PC-9 (cell line): ENCODE data around the gene NUDCD3. TPM values are rescaled to one million over a fixed set of nuclear protein-coding genes. Genes with fewer than 3 reads are reported as not detected.

ENCODE experiments used
- BruUV-seq: library from RNA; stranded (reverse); fragments of 400-500 nt; replicated peaks from 2 replicates; lab custom pipeline; 2021; lab: Mats Ljungman, UMichigan
- CTCF ChIA-PET: fragments of 300-600 bp; sonication (Branson Sonifier 250); formaldehyde crosslinking; loops from one replicate; lab custom pipeline; 2022; ENCODE audit warnings: antibody characterized with exemption; lab: Charles Lee
- POLR2A ChIA-PET: fragments of 300-600 bp; sonication (Branson Sonifier 250); formaldehyde crosslinking; loops from one replicate; lab custom pipeline; 2022; ENCODE audit warnings: antibody characterized with exemption; ENCODE audit not compliant: unreplicated experiment; lab: Charles Lee
- DNase-seq, 2 experiments: peaks; one replicate each; pipeline versions ENCODE4 v3.0.0 to v3.0.0-alpha.2; 2015 to 2022; ENCODE audit warnings: mixed read lengths in 1 of 2
- H2AFZ ChIP-seq: fragments of 200-600 bp; sonication (generic); 2 replicates; pipeline ENCODE4 v1.8.1; 2017; ENCODE audit warnings: antibody characterized with exemption
- H3F3A ChIP-seq: fragments of 200-600 bp; sonication (generic); 2 replicates; pipeline ENCODE4 v1.8.1; 2017; ENCODE audit warnings: antibody characterized with exemption, mild to moderate bottlenecking, low read depth; ENCODE audit not compliant: insufficient read depth
- H3K27ac ChIP-seq: fragments of 200-600 bp; sonication (generic); 2 replicates; pipeline ENCODE4 v1.6.1; 2016; ENCODE audit warnings: mixed run types
- H3K27me3 ChIP-seq: fragments of 200-600 bp; sonication (generic); 2 replicates; pipeline ENCODE4 v1.6.1; 2016; ENCODE audit warnings: low read depth, mixed run types; ENCODE audit not compliant: insufficient read depth
- H3K36me3 ChIP-seq: fragments of 200-600 bp; sonication (generic); 2 replicates; pipeline ENCODE4 v1.6.1; 2016; ENCODE audit warnings: low read depth, mixed run types
- H3K4me1 ChIP-seq: fragments of 200-600 bp; sonication (generic); replicated peaks from 2 replicates; pipeline ENCODE4 v1.6.1; 2016; ENCODE audit warnings: mixed run types; ENCODE audit not compliant: insufficient read depth
- H3K4me2 ChIP-seq: fragments of 200-600 bp; sonication (generic); 2 replicates; pipeline ENCODE4 v1.6.1; 2017; ENCODE audit warnings: mixed run types
- H3K4me3 ChIP-seq: fragments of 200-600 bp; sonication (generic); 2 replicates; pipeline ENCODE4 v1.6.1; 2016; ENCODE audit warnings: mixed run types
- H3K79me2 ChIP-seq: fragments of 200-600 bp; sonication (generic); 2 replicates; pipeline ENCODE4 v1.6.1; 2017; ENCODE audit warnings: low read depth, mixed run types
- H3K9me2 ChIP-seq: fragments of 200-600 bp; sonication (generic); 2 replicates; pipeline ENCODE4 v1.8.1; 2017; ENCODE audit warnings: mild to moderate bottlenecking; ENCODE audit not compliant: insufficient read depth
- H3K9me3 ChIP-seq: fragments of 200-600 bp; sonication (generic); 2 replicates; pipeline ENCODE4 v1.8.1; 2016; ENCODE audit warnings: low read depth; ENCODE audit not compliant: insufficient read depth
- H4K20me1 ChIP-seq: fragments of 200-600 bp; sonication (generic); 2 replicates; pipeline ENCODE4 v1.8.1; 2017; ENCODE audit not compliant: insufficient read depth
- CTCF ChIP-seq: fragments of 200-600 bp; sonication (generic); conservative IDR thresholded peaks from 2 replicates; pipeline ENCODE4 v1.6.1; 2017; ENCODE audit warnings: mixed run types, antibody characterized with exemption, mild to moderate bottlenecking, moderate library complexity
- EZH2 ChIP-seq: fragments of 200-600 bp; sonication (generic); IDR thresholded peaks from 2 replicates; pipeline ENCODE4 v1.8.0; 2017; ENCODE audit warnings: antibody characterized with exemption, low read depth
- intact Hi-C: fragments of 100-400 bp; cut with micrococcal nuclease; formaldehyde crosslinking; loops from one replicate; pipeline ENCODE4 v1.10.0; 2022; ENCODE audit not compliant: unreplicated experiment
- total RNA-seq: library from RNA; stranded (reverse); gene quantifications from 2 replicates; pipeline ENCODE4 v1.2.3, GENCODE V29; 2021

NUDCD3 gene
- total RNA-seq, 1 experiment from 2014 or later = 149 TPM

DNA sequence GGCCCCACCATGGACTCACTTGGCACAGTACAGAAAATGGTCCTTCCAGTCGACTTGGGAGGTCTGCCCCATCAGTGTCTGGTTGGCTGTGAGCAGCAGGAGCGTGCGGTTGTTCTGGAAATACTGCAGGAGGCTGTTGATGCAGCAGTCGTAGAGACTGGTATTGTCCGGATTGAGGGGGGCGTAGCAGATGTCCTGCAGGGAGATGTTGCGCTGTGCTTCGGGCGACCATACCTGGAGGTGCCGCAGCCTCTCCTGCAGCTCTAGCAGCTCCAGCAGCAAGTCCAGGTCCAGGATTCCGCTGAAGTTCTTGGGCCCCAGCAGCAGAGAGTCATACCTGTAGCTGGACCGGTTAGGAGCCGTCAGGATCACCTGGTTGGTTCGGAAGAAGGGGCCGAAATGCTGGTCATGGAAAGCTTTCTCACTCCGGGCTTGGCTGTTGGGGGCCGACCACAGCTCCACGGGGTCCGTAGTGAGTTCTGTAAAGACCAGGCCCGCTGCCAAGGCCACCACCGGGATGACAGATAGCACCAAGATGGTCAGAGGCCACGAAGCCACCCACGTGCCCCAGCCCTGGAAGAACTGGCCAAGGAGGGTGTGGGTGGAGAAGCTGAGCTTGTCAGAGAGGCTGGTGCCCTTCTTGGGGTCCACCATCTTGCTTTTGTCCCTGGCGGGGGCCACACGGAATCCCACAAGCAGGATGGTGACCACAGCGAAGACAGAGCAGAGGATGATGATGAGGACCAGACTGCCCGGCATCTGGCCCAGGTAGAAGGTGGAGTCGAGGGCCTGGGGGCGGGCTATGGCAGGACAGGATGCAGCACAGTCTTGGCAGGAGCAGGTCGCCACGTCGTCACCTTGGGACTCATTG, 48.6 kb upstream of the NUDCD3 start:
- ChIA-PET CTCF (no interaction called here), POLR2A (no interaction called here)
- Histone ChIP-seq H2AFZ (no peak overlapping the region), H3K9me2 (no peaks in the 10 kb centered on the region), H3K27ac (no peak overlapping the region), H4K20me1 (no peaks in the 10 kb centered on the region), H3K36me3 (no peaks in the 10 kb centered on the region), H3K4me2 (no peak overlapping the region), H3K9me3 (no peaks in the 10 kb centered on the region), H3F3A (peaks cover 18% of the 10 kb centered on the region), H3K4me1 (peaks cover 26% of the 10 kb centered on the region), H3K27me3 (no peaks in the 10 kb centered on the region), H3K4me3 (no peak overlapping the region), H3K79me2 (no peaks in the 10 kb centered on the region)
- BruUV-seq = no TSS peak
- DNase-seq = no peak
- intact Hi-C loops = no loop called here
- TF ChIP-seq EZH2 (no peak), CTCF (no peak)

DNA sequence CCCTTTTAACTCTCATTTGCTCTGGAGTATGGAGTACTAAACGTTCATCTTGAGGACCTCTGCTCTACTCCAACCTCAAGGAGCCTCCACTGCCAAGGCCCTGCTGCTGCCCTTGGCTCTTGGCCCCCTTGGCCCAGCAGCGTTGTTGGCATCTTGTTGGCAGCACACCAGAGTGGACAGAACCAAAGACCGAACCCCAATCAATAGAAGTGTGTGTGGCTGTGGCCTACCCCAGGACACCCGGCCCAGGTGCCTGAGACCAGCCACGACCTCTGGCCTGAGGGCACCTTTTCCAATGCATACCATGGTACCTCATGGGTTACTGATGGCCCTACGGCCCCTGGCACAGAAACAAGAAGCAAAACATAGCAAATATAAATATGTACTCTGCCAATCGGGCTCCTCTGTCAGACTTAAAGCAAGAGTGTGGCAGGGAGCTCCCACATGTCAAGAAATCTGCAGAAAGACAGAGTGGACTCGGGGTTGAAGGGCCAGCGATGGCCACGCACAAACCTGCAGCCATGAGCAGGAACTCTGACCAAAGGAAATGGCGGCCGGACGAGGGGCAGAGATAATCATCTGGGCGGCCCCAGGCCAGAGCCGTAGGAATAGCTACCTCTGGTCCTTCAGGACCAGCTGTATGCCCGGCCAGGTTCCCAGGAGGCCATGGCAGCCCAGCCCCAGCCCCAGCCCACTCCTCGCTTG, 47.8 kb upstream of the NUDCD3 start:
- no peaks in the 10 kb centered on the region for H3K27me3 ChIP-seq
- CTCF ChIA-PET = no interaction called here
- intact Hi-C loops = no loop called here

More for the DNA sequence above, 47.8 kb upstream of the NUDCD3 start:
- no peak overlapping the region for H3K27ac ChIP-seq
- H3K79me2 ChIP-seq = no peaks in the 10 kb centered on the region
- H3K9me2 ChIP-seq = no peaks in the 10 kb centered on the region
- no peak overlapping the region for H3K4me2 ChIP-seq
- no peak for DNase-seq
- H3F3A ChIP-seq = peaks cover 11% of the 10 kb centered on the region
- H3K4me1 ChIP-seq = peaks cover 18% of the 10 kb centered on the region
- no peaks in the 10 kb centered on the region for H3K9me3 ChIP-seq
- no peaks in the 10 kb centered on the region for H3K36me3 ChIP-seq
- no peak overlapping the region for H2AFZ ChIP-seq
- no peaks in the 10 kb centered on the region for H4K20me1 ChIP-seq
- POLR2A ChIA-PET = interaction anchor here (0.6 kb wide), 1 partner anchor 12 kb away, joined by 5 read pairs; no protein-coding TSS in a partner anchor
- no peak overlapping the region for H3K4me3 ChIP-seq
- TF ChIP-seq EZH2 (no peak), CTCF (no peak)
- no TSS peak for BruUV-seq
